HL-60/S4 treated with retinoic acid at 250 ng/mL for 4 days and 3 days (cell line): ENCODE measurements around the gene THBD.

Experiments
- in situ Hi-C: fragments of 300-500 bp; cut with MboI; formaldehyde crosslinking; loops from 2 replicates; pipeline ENCODE4 v1.7.0; 2022; ENCODE audit warnings: low sequenced_read_pairs

Gene THBD

GRCh38 chr20:22995923-22996322 lies 53.5 kb downstream of the THBD start:
- in situ Hi-C loops = no loop called here
